ENCODE data around the gene MLST8. TPM values are rescaled to one million over a fixed set of nuclear protein-coding genes. Genes with fewer than 3 reads are reported as not detected.

Gene MLST8
- total RNA-seq, 1 experiment from 2014 or later, result 58.7 TPM

DNA sequence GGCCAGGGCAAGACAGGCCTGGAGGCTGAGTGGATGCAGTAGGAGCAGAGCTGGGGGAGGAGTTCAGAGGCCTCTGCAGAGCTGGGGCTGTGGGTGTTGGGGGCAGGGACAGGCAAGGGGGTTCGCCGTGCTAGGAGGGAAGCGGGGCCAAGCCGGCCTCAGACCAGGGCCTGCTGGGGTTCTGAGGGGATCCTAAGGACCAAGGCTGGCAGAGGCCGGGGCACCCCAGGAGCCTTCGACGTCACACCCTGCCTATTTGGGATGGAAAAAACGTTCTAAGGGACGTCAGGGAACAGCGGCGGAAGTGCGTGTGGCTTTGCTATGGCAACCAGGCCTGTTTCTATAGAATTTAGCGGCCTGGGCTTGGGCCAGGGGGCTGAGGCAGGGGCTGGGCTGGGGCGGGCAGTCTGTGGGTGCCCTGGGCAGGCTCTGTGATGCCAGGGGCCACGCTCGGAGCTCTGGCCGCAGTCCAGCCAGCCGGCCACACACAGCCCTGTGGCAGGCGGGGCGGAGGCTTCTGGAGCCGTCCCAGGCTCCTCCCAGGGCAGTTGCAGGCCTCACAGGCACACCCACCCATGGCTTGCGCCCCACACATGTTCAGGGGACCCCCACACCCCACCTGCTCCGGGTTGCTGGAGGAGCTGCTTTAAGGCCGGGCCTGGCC is 45.9 kb upstream of the MLST8 start:
- ATAC-seq (no peak), DNase-seq (ENCODE audit: low read depth, low spot score) (no peak)
- Histone ChIP-seq H2AFZ (ENCODE audit: low read depth, low read length, poor library complexity, severe bottlenecking) (no peak overlapping the region), H3K36me3 (ENCODE audit: control insufficient read depth in 1 of 2, insufficient read depth in 2 of 2, low read length in 2 of 2) (peaks cover 0 to 14% of the 10 kb centered on the region in 2 experiments; a peak in 1 of 4 replicates), H3K9ac (ENCODE audit: low read length) (peak overlapping the region; percentile 98; the same call in 1 of the 2 replicates), H3K27me3 (ENCODE audit: insufficient read depth, low read length) (no peaks in the 10 kb centered on the region), H3K9me2 (ENCODE audit: insufficient read depth) (no peaks in the 10 kb centered on the region), H4K20me1 (ENCODE audit: insufficient read depth) (no peaks in the 10 kb centered on the region), H3K4me2 (ENCODE audit: low read length) (no peak overlapping the region; the same call in 1 of the 2 replicates), H3K4me3 (replicated peaks in 1 of 2; ENCODE audit: low read depth in 1 of 2, low read length in 2 of 2) (no peak overlapping the region), H3K79me2 (ENCODE audit: insufficient read depth, low read length) (peaks cover 92% of the 10 kb centered on the region), H3K9me3 (ENCODE audit: control insufficient read depth in 1 of 2, insufficient read depth in 1 of 2, low read depth in 1 of 2, low read length in 2 of 2) (no peaks in the 10 kb centered on the region), H3K4me1 (ENCODE audit: control insufficient read depth in 1 of 2, insufficient read depth in 2 of 2, low read length in 2 of 2) (peaks cover 51 to 72% of the 10 kb centered on the region in 2 experiments), H3K27ac (ENCODE audit: low read depth, low read length) (peak overlapping the region; percentile 80; the same call in 1 of the 2 replicates)
- no TSS peak for BruUV-seq (replicated peaks)
- POLR2A ChIA-PET, result no interaction called here
- RAD21 ChIA-PET (ENCODE audit: low non-redundant PET in 1 of 2, low total read pairs in 2 of 2, uncharacterized antibody in 2 of 2, unreplicated experiment in 2 of 2), result no interaction called here
- no peak for TF ChIP-seq EGR1 (IDR thresholded peaks at IDR 0.05; ENCODE audit: low read depth)
- TF ChIP-seq ZNF274 (IDR thresholded peaks at IDR 0.05; ENCODE audit: low read depth, low read length), result no peak
- TF ChIP-seq TCF7L2 (IDR thresholded peaks at IDR 0.05; ENCODE audit: borderline replicate concordance, extremely low read depth, insufficient read depth, insufficient read length), result no peak
- intact Hi-C loops (cut with micrococcal nuclease), result loop anchor here (5.0 kb wide), 1 partner anchor 863 kb away; the partner anchor contains the start of genes HCFC1R1, THOC6 and TNFRSF12A
- CTCF ChIA-PET, result no interaction called here

DNA sequence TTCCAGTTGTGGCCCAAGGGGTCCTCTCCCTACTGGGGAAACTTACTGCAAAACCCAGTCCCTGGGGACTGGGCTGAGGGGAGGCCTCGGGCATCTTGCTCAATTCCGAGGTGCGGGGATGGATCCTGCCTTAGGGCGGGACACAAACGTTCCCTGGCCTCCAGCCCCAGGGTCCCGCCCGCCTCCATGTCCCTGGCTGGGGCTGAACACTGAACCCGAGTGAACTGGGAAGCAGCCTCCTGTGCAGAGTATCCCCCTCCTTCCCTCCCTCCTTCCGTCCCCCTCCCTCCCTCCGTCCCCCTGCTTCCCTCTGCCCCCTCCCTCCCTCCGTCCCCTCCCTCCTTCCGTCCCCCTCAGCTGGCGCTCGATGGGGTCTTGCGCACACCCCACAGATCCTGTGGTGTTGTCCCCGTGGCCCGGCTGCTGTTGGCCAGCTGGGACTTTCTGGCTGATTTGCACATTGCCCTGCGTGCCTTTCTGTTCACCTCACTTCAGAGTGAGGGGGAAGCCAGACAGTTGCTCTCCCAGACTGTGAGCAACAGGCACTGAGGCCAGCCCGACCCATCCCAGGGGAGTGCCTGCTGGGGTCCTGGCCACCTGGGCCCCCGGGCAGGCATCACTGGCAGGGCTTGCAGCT is 44.2 kb upstream of the MLST8 start:
- TF ChIP-seq, protein P1, sequence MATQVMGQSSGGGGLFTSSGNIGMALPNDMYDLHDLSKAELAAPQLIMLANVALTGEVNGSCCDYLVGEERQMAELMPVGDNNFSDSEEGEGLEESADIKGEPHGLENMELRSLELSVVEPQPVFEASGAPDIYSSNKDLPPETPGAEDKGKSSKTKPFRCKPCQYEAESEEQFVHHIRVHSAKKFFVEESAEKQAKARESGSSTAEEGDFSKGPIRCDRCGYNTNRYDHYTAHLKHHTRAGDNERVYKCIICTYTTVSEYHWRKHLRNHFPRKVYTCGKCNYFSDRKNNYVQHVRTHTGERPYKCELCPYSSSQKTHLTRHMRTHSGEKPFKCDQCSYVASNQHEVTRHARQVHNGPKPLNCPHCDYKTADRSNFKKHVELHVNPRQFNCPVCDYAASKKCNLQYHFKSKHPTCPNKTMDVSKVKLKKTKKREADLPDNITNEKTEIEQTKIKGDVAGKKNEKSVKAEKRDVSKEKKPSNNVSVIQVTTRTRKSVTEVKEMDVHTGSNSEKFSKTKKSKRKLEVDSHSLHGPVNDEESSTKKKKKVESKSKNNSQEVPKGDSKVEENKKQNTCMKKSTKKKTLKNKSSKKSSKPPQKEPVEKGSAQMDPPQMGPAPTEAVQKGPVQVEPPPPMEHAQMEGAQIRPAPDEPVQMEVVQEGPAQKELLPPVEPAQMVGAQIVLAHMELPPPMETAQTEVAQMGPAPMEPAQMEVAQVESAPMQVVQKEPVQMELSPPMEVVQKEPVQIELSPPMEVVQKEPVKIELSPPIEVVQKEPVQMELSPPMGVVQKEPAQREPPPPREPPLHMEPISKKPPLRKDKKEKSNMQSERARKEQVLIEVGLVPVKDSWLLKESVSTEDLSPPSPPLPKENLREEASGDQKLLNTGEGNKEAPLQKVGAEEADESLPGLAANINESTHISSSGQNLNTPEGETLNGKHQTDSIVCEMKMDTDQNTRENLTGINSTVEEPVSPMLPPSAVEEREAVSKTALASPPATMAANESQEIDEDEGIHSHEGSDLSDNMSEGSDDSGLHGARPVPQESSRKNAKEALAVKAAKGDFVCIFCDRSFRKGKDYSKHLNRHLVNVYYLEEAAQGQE (IDR thresholded peaks at IDR 0.05; ENCODE audit: low read depth), result no peak
- TF ChIP-seq TCF7L2 (IDR thresholded peaks at IDR 0.05; ENCODE audit: borderline replicate concordance, extremely low read depth, insufficient read depth, insufficient read length) (no peak), POLR2AphosphoS5 (IDR thresholded peaks at IDR 0.05; ENCODE audit: low read depth, low read length) (no peak), SRF (IDR thresholded peaks at IDR 0.05; ENCODE audit: low read depth) (no peak), SP1 (IDR thresholded peaks at IDR 0.05; ENCODE audit: low read depth) (no peak), ZFX (IDR thresholded peaks at IDR 0.05) (no peak), ELF1 (IDR thresholded peaks at IDR 0.05; ENCODE audit: borderline replicate concordance, low read depth) (no peak), EZH2 (IDR thresholded peaks at IDR 0.05) (no peak), MAX (IDR thresholded peaks at IDR 0.05) (no peak), EZH2phosphoT487 (IDR thresholded peaks at IDR 0.05; ENCODE audit: borderline replicate concordance) (no peak), JUND (IDR thresholded peaks at IDR 0.05) (no peak), EGR1 (IDR thresholded peaks at IDR 0.05; ENCODE audit: low read depth) (no peak), POLR2A (IDR thresholded peaks at IDR 0.05; ENCODE audit: borderline replicate concordance, extremely low read depth, insufficient read depth, insufficient read length) (no peak), RAD21 (IDR thresholded peaks at IDR 0.05; ENCODE audit: low read depth) (no peak)
- no peak for ATAC-seq
- peak overlapping the region; percentile 90 for H3K27ac ChIP-seq (ENCODE audit: low read depth, low read length)
- H3K79me2 ChIP-seq (ENCODE audit: insufficient read depth, low read length), result peaks cover 95% of the 10 kb centered on the region
- CTCF ChIA-PET, result no interaction called here
- no peak overlapping the region for H2AFZ ChIP-seq (ENCODE audit: low read depth, low read length, poor library complexity, severe bottlenecking)
- RAD21 ChIA-PET (ENCODE audit: low non-redundant PET in 1 of 2, low total read pairs in 2 of 2, uncharacterized antibody in 2 of 2, unreplicated experiment in 2 of 2), result no interaction called here
- H3K4me1 ChIP-seq (ENCODE audit: control insufficient read depth in 1 of 2, insufficient read depth in 2 of 2, low read length in 2 of 2), result peaks cover 51 to 72% of the 10 kb centered on the region in 2 experiments
- no peak overlapping the region for H3K4me3 ChIP-seq (replicated peaks in 1 of 2; ENCODE audit: low read depth in 1 of 2, low read length in 2 of 2)
- intact Hi-C loops (cut with micrococcal nuclease), result no loop called here
- H3K36me3 ChIP-seq (ENCODE audit: control insufficient read depth in 1 of 2, insufficient read depth in 2 of 2, low read length in 2 of 2), result peaks cover 1 to 13% of the 10 kb centered on the region in 2 experiments; a peak in 3 of 4 replicates
- BruUV-seq (replicated peaks), result no TSS peak
- peak overlapping the region; percentile 67 for H3K9ac ChIP-seq (ENCODE audit: low read length)
- peak overlapping the region; percentile 84 for H3K4me2 ChIP-seq (ENCODE audit: low read length)
- H3K9me2 ChIP-seq (ENCODE audit: insufficient read depth), result no peaks in the 10 kb centered on the region
- H4K20me1 ChIP-seq (ENCODE audit: insufficient read depth), result no peaks in the 10 kb centered on the region
- no peaks in the 10 kb centered on the region for H3K9me3 ChIP-seq (ENCODE audit: control insufficient read depth in 1 of 2, insufficient read depth in 1 of 2, low read depth in 1 of 2, low read length in 2 of 2)
- POLR2A ChIA-PET, result no interaction called here
- no peak for DNase-seq (ENCODE audit: low read depth, low spot score)
- H3K27me3 ChIP-seq (ENCODE audit: insufficient read depth, low read length), result no peaks in the 10 kb centered on the region
